ENCODE measurements around the gene TEKT5. TPM values are rescaled to one million over a fixed set of nuclear protein-coding genes. Genes with fewer than 3 reads are reported as not detected.

Gene TEKT5
- total RNA-seq, 1 donor from 2014 or later, result not detected

- ATAC-seq (no peak), DNase-seq (no peak)
- intact Hi-C loops (cut with micrococcal nuclease), result no loop called here
Observed at GRCh38 chr16:10617662-10618420, 76.9 kb downstream of the TEKT5 start.

- intact Hi-C loops (cut with micrococcal nuclease), result no loop called here
- ATAC-seq (peak; percentile 82), DNase-seq (peak; percentile 75)
Observed at GRCh38 chr16:10616756-10617640, 77.7 kb downstream of the TEKT5 start.

GRCh38 chr16:10616419-10616755 is 78.3 kb downstream of the TEKT5 start:
- no peak for DNase-seq
- ATAC-seq, result no peak
- intact Hi-C loops (cut with micrococcal nuclease), result no loop called here

GRCh38 chr16:10614685-10615084 is 80.0 kb downstream of the TEKT5 start:
- ATAC-seq, result no peak
- intact Hi-C loops (cut with micrococcal nuclease), result no loop called here
- no peak for DNase-seq

GRCh38 chr16:10613785-10614485 is 80.8 kb downstream of the TEKT5 start:
- intact Hi-C loops (cut with micrococcal nuclease), result no loop called here

GRCh38 chr16:10612649-10613179 is 82.0 kb downstream of the TEKT5 start:
- intact Hi-C loops (cut with micrococcal nuclease), result no loop called here

More at GRCh38 chr16:10613785-10614485, 80.8 kb downstream of the TEKT5 start:
- ATAC-seq, result no peak
- DNase-seq, result no peak

GRCh38 chr16:10611825-10612342 is 82.8 kb downstream of the TEKT5 start:
- DNase-seq (no peak), ATAC-seq (no peak)
- intact Hi-C loops (cut with micrococcal nuclease), result no loop called here

More at GRCh38 chr16:10612649-10613179, 82.0 kb downstream of the TEKT5 start:
- no peak for ATAC-seq
- no peak for DNase-seq

- no peak for ATAC-seq
- no peak for DNase-seq
- intact Hi-C loops (cut with micrococcal nuclease), result no loop called here
Observed at GRCh38 chr16:10610499-10611184, 84.1 kb downstream of the TEKT5 start.

- intact Hi-C loops (cut with micrococcal nuclease), result no loop called here
- no peak for DNase-seq
- peak; percentile 76 for ATAC-seq
Observed at GRCh38 chr16:10609402-10609774, 85.3 kb downstream of the TEKT5 start.

GRCh38 chr16:10608687-10609401 is 85.9 kb downstream of the TEKT5 start:
- ATAC-seq (peak; percentile 92), DNase-seq (peak; percentile 57)
- intact Hi-C loops (cut with micrococcal nuclease), result no loop called here

GRCh38 chr16:10607157-10607556 is 87.6 kb downstream of the TEKT5 start:
- intact Hi-C loops (cut with micrococcal nuclease), result no loop called here
- no peak for ATAC-seq
- no peak for DNase-seq

GRCh38 chr16:10606607-10607006 is 88.1 kb downstream of the TEKT5 start:
- intact Hi-C loops (cut with micrococcal nuclease), result no loop called here
- ATAC-seq (no peak), DNase-seq (no peak)

GRCh38 chr16:10605636-10606035 is 89.1 kb downstream of the TEKT5 start:
- DNase-seq (no peak), ATAC-seq (no peak)
- intact Hi-C loops (cut with micrococcal nuclease), result no loop called here

- DNase-seq (peak; percentile 67), ATAC-seq (peak; percentile 90)
- intact Hi-C loops (cut with micrococcal nuclease), result no loop called here
Observed at GRCh38 chr16:10601444-10602408, 93.0 kb downstream of the TEKT5 start.

GRCh38 chr16:10600782-10601443 is 93.8 kb downstream of the TEKT5 start:
- intact Hi-C loops (cut with micrococcal nuclease), result no loop called here
- ATAC-seq (peak; percentile 54), DNase-seq (peak; percentile 58)

- no peak for ATAC-seq
- DNase-seq, result no peak
- intact Hi-C loops (cut with micrococcal nuclease), result no loop called here
Observed at GRCh38 chr16:10599626-10600025, 95.1 kb downstream of the TEKT5 start.

- intact Hi-C loops (cut with micrococcal nuclease), result no loop called here
- ATAC-seq (peak; percentile 38), DNase-seq (peak; percentile 72)
Observed at GRCh38 chr16:10598157-10598556, 96.6 kb downstream of the TEKT5 start.

All from left ventricle myocardium superior (tissue), 1 donor.